Suprapubic skin (tissue), 4 donors: ENCODE data around the gene LPP. TPM values are rescaled to one million over a fixed set of nuclear protein-coding genes. Genes with fewer than 3 reads are reported as not detected.

ENCODE experiments used
- DNase-seq, 2 donors: peaks; one replicate each; pipeline ENCODE4 v3.0.0-alpha.2; 2019; ENCODE audit warnings: low spot score in 2 of 2
- H3K27ac ChIP-seq: fragments of 200-600 bp; sonication (generic); one replicate; pipeline ENCODE4 v1.5.1; 2019
- H3K27me3 ChIP-seq: fragments of 200-600 bp; sonication (generic); one replicate; pipeline ENCODE4 v1.5.1; 2019
- H3K36me3 ChIP-seq: fragments of 200-600 bp; sonication (generic); one replicate; pipeline ENCODE4 v1.5.1; 2019
- H3K4me1 ChIP-seq: fragments of 200-600 bp; sonication (generic); one replicate; pipeline ENCODE4 v1.5.1; 2019
- H3K4me3 ChIP-seq: fragments of 200-600 bp; sonication (generic); one replicate; pipeline ENCODE4 v1.5.1; 2019; ENCODE audit warnings: mild to moderate bottlenecking
- H3K9me3 ChIP-seq: fragments of 200-600 bp; sonication (generic); one replicate; pipeline ENCODE4 v1.5.1; 2019
- EP300 ChIP-seq: sonication (generic); formaldehyde crosslinking; IDR thresholded peaks from one replicate; pipeline ENCODE4 v1.6.1; 2017; ENCODE audit warnings: antibody characterized with exemption
- POLR2A ChIP-seq, 2 donors: fragments of 450-650 bp; IDR thresholded peaks; one replicate each; pipeline ENCODE4 v1.6.1; 2017; ENCODE audit warnings: antibody characterized with exemption in 2 of 2, mild to moderate bottlenecking in 2 of 2, moderate library complexity in 2 of 2
- POLR2AphosphoS5 ChIP-seq, 3 donors: sonication (generic); formaldehyde crosslinking; IDR thresholded peaks; one replicate each; pipeline ENCODE4 v1.6.1; 2017; ENCODE audit warnings: antibody characterized with exemption in 3 of 3
- WGBS: methylation state at CpG from one replicate; pipeline ENCODE4 v1.1.5; 2018; 5-methylcytosine and 5-hydroxymethylcytosine counted together
- total RNA-seq, 4 donors: library from RNA; depleted of rRNA; stranded (reverse); fragments of >200 nt; gene quantifications; one replicate each; pipeline ENCODE4 v1.1.0, GENCODE V29; 2016
- TF ChIP-seq, protein P1 (sequence below), 2 donors: fragments of 200-600 bp in 1 of 2; fragments of 450-650 bp in 1 of 2; sonication (generic) in 1 of 2; IDR thresholded peaks; one replicate each; pipeline ENCODE4 v1.5.1; 2016 to 2019; ENCODE audit warnings: antibody characterized with exemption in 2 of 2, mild to moderate bottlenecking in 1 of 2, moderate library complexity in 1 of 2

LPP gene
- total RNA-seq, 4 donors from 2014 or later = 56.8 to 127 (median 84.2) TPM

GRCh38 chr3:188931036-188931435 lies 777.1 kb downstream of the LPP start:
- no peak overlapping the region for H3K4me3 ChIP-seq
- no peaks in the 10 kb centered on the region for H3K27me3 ChIP-seq
- DNase-seq = no peak
- TF ChIP-seq EP300 (no peak), POLR2AphosphoS5 (IDR thresholded peaks at IDR 0.05) (no peak), POLR2A (IDR thresholded peaks at IDR 0.05) (no peak)
- TF ChIP-seq, protein P1, sequence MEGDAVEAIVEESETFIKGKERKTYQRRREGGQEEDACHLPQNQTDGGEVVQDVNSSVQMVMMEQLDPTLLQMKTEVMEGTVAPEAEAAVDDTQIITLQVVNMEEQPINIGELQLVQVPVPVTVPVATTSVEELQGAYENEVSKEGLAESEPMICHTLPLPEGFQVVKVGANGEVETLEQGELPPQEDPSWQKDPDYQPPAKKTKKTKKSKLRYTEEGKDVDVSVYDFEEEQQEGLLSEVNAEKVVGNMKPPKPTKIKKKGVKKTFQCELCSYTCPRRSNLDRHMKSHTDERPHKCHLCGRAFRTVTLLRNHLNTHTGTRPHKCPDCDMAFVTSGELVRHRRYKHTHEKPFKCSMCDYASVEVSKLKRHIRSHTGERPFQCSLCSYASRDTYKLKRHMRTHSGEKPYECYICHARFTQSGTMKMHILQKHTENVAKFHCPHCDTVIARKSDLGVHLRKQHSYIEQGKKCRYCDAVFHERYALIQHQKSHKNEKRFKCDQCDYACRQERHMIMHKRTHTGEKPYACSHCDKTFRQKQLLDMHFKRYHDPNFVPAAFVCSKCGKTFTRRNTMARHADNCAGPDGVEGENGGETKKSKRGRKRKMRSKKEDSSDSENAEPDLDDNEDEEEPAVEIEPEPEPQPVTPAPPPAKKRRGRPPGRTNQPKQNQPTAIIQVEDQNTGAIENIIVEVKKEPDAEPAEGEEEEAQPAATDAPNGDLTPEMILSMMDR (IDR thresholded peaks at IDR 0.05) = no peak
- H3K27ac ChIP-seq = no peak overlapping the region
- no peaks in the 10 kb centered on the region for H3K36me3 ChIP-seq
- WGBS = 52% methylated on average over 3 of the region's 3 CpGs
- H3K4me1 ChIP-seq = no peaks in the 10 kb centered on the region
- H3K9me3 ChIP-seq = no peaks in the 10 kb centered on the region

DNA sequence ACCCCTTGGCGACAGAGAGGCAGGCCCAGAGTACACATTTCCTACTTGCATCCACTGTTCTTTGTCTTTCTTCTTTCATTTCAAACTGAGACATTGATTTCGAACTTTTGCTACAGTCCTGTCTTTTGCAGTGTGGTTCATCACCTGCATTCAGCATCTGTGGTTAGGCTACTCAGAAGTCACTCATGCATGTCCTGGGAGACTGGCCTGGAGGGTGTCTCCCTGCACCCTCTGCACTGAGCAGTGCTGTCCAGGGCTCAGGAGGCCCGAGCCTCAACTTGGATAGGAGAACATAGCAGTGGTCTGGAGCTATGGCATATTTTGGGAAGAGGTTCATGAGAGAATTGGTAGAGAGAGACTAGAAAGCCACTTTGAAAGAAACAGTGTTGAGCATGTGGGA lies 777.6 kb downstream of the LPP start:
- WGBS = 82% methylated on average over 3 of the region's 3 CpGs
- Histone ChIP-seq H3K36me3 (no peaks in the 10 kb centered on the region), H3K27me3 (no peaks in the 10 kb centered on the region), H3K4me1 (no peaks in the 10 kb centered on the region), H3K27ac (no peak overlapping the region), H3K9me3 (no peaks in the 10 kb centered on the region), H3K4me3 (no peak overlapping the region)
- no peak for DNase-seq
- TF ChIP-seq, protein P1 (IDR thresholded peaks at IDR 0.05) = no peak
- TF ChIP-seq POLR2A (IDR thresholded peaks at IDR 0.05) (no peak), POLR2AphosphoS5 (IDR thresholded peaks at IDR 0.05) (no peak), EP300 (no peak)

DNA sequence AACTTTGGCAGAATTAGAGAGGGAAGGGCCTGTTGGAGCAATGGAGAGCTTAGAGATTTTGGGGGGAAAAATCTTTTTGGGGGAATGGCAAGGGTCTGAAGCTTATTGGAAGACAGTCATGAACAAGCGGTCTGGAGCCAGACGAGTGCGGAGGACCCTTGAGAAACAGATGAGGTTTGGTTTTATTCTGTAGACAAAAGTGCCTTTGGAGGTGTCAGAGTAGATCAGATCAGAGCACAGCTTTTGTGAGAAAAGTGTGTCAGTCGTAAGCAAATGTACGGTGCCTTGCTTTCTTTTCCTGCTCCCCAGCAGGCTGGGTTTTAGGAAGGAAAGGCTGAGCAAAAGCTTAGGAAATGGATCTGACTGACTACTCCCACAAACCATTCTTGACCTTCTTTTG lies 781.0 kb downstream of the LPP start:
- H3K27me3 ChIP-seq = no peaks in the 10 kb centered on the region
- WGBS = 96% methylated on average over 5 of the region's 5 CpGs
- no peak for TF ChIP-seq POLR2AphosphoS5 (IDR thresholded peaks at IDR 0.05)
- no peak for TF ChIP-seq POLR2A (IDR thresholded peaks at IDR 0.05)
- TF ChIP-seq, protein P1 (IDR thresholded peaks at IDR 0.05) = no peak
- TF ChIP-seq EP300 = no peak
- H3K27ac ChIP-seq = no peak overlapping the region
- H3K4me1 ChIP-seq = peaks cover 7% of the 10 kb centered on the region
- no peaks in the 10 kb centered on the region for H3K9me3 ChIP-seq
- H3K36me3 ChIP-seq = no peaks in the 10 kb centered on the region
- no peak for DNase-seq
- no peak overlapping the region for H3K4me3 ChIP-seq

GRCh38 chr3:188936597-188937107 lies 782.7 kb downstream of the LPP start:
- 91% methylated on average over 3 of the region's 3 CpGs for WGBS
- Histone ChIP-seq H3K9me3 (no peaks in the 10 kb centered on the region), H3K4me3 (no peak overlapping the region), H3K36me3 (no peaks in the 10 kb centered on the region), H3K27me3 (no peaks in the 10 kb centered on the region), H3K27ac (no peak overlapping the region), H3K4me1 (peaks cover 15% of the 10 kb centered on the region)
- DNase-seq = no peak
- no peak for TF ChIP-seq EP300
- TF ChIP-seq POLR2AphosphoS5 (IDR thresholded peaks at IDR 0.05) = no peak
- TF ChIP-seq, protein P1 (IDR thresholded peaks at IDR 0.05) = no peak
- TF ChIP-seq POLR2A (IDR thresholded peaks at IDR 0.05) = no peak

GRCh38 chr3:188937389-188937788 lies 783.4 kb downstream of the LPP start:
- Histone ChIP-seq H3K4me3 (no peak overlapping the region), H3K27me3 (no peaks in the 10 kb centered on the region), H3K9me3 (no peaks in the 10 kb centered on the region), H3K4me1 (peaks cover 15% of the 10 kb centered on the region), H3K27ac (no peak overlapping the region), H3K36me3 (no peaks in the 10 kb centered on the region)
- DNase-seq = no peak
- TF ChIP-seq, protein P1 (IDR thresholded peaks at IDR 0.05) = no peak
- TF ChIP-seq POLR2AphosphoS5 (IDR thresholded peaks at IDR 0.05) (no peak), EP300 (no peak), POLR2A (IDR thresholded peaks at IDR 0.05) (no peak)
- 90% methylated on average over 7 of the region's 7 CpGs for WGBS
